Measurements from ENCODE around the gene PTK6.
A peak's percentile ranks its signal among the peaks of the same experiment; 100 is the strongest.

The PTK6 gene

DNA sequence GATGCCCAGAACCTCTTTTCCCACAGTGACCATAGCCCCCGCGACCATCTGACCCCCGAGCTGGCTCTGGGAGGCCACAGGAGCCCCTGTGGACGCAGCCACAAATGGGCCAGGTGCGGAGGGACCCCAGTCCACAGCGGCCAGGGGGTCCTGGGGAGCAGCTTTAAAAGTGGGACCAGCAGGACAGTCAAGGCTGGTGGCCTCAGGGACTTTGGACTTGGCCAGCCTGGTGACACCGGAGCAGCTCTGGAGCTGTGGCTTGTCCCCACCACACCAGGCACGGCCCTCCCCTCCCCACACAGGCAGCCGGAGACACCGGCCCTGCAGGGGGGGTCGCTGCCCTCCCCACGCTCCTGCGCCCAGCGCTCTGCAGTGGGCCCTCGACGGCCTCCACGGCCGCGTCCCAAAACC is 20.3 kb upstream of the PTK6 start:
- DNase-seq (ENCODE audit: low read depth in 2 of 2), result no peak

DNA sequence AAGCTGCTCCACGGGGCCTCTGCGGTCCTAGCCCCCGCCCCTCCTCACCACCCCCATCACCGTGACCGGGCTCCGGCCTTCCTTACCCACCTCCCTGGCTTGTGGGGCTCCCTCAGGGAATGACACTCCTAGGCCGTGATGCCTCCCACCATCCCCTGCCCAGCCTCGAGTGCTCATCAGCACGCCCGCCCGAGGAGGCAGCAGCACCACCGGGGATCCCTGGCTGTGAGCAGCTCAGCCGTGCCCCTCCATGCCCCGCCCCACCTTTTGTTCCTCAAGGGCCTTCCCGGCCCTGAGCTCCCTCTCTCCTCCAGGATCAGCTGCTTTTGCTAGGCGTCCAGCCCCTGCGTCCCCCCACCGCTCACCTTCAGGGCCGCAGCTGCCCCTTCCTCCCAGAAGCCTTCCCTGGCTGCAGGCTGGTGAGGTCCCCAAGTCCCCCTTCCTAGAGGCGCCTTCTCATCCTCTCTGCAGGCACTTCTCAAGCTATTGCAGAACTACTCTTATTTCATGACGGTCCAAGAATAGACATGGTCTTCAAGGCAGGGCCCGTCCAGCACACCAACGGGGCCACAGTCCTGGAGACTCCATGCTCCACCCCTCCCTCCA is 19.8 kb upstream of the PTK6 start:
- no peak for DNase-seq (ENCODE audit: low read depth in 2 of 2)

DNA sequence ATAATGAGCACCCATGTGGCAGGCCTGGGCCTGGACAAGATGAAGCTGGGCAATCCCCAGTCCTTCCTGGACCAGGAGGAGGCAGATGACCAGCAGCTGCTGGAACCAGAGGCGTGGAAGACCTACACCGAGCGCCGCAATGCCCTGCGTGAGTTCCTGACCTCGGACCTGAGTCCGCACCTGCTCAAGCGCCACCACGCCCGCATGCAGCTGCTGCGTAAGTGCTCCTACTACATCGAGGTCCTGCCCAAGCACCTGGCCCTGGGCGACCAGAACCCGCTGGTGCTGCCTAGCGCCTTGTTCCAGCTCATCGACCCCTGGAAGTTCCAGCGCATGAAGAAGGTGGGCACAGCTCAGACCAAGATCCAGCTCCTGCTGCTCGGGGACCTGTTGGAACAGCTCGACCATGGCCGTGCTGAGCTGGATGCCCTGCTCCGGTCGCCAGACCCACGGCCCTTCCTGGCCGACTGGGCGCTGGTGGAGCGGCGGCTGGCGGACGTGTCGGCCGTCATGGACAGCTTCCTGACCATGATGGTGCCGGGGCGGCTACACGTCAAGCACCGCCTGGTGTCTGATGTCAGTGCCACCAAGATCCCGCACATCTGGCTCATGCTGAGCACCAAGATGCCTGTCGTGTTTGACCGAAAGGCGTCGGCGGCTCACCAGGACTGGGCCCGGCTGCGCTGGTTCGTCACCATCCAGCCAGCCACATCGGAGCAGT is 18.6 kb upstream of the PTK6 start:
- DNase-seq (ENCODE audit: low read depth in 2 of 2), result no peak

DNA sequence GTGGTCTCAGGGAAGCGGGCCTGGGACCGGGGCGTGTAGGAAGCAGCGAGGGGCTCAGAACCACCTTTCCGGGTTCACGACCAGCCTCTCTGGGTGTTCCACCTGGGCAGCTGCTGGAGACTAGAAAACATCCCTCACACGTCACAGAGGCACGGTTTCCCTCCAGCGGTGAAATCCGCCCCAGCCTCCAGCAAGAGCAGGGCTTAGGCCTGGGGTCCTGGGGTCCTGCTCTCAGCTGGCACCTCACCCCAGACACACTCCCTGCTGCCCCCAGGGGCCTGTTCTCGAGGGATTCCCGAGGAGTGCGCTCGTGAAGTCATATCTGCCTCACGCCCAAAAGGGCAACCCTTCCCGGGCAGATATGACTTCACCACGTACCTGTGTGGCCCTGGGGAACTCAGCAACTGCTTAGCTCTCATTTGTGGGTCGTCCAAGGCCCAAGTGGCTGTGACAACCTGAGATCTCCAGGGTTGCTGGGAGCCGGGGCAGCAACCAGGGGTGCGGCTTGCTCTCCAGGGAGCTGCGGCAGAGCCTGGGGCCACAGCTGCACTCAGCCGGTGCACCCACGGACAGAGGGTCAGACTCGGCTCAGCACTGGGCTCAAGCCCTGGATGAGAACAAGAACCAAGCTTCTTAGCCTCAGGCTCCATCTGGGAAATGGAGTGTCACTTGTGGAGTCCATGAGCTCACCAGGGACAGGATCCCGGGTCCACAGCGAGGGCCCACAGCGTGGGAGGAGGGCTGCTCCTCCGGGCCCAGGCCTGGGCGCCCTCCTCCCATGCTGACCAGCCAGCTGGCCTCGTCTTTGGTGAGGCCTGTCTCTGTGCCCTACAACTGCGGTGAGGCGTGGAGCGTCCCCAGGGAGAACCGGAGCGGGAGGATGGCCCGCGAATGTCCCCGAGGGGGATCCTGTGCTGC is 17.4 kb upstream of the PTK6 start:
- no peak for DNase-seq (ENCODE audit: low read depth in 2 of 2)

DNA sequence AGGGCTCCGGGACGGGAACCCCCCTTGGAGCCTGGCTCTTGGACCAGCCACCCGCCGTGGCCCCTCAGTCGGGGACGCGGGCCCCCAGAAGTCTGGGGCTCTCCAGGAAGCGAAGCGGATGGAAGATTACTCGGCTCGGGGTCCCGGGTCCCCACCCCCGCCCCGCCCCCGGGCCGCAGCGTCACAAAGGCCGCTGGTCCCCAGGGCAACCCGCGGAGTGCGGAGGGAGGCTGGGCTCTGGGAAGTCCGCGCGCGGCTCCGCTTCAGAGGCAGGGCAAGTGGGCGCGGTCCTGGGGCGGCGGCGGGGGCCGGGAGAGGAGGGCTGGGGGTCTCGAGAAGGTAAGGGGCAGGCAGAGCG is 16.7 kb upstream of the PTK6 start, which contains the start of gene FNDC11:
Gene FNDC11 (plus strand): TSS at position 227 of the 358 bp plus-strand sequence. CDS start 1,505 bp downstream, outside the sequence.
- peak; percentile 32 to 36 for DNase-seq (ENCODE audit: low read depth in 2 of 2)

DNA sequence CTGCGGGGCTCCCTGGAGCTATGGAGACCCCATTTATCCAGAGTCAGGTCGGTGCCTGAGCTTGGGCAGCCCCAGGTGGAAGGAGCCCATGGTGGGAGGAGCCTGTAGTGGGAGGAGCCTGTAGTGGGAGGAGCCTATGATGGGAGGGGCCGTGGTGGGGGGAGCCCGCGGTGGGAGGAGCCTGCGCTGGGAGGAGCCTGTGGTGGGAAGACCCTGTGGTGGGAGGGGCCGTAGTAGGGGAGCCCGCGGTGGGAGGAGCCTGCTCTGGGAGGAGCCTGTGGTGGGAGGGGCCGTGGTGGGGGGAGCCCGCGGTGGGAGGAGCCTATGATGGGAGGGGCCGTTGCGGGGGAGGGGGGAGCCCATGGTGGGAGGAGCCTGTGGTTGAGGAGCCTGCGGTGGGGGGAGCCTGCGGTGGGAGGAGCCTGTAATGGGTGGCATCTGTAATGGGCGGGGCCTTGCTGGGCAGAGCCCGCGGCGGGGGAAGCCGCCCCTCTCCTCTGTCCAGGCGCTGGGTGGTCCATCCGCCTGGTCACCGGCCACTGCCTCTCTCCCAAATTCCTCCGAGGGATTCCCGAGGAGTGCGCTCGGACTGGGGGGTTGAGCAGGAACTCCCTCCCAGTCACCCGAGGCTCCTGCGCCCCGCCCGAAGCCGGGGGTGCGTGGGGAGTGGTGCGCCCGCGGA is 16.2 kb upstream of the PTK6 start:
- DNase-seq (ENCODE audit: low read depth in 2 of 2), result peak; percentile 59 to 81

DNA sequence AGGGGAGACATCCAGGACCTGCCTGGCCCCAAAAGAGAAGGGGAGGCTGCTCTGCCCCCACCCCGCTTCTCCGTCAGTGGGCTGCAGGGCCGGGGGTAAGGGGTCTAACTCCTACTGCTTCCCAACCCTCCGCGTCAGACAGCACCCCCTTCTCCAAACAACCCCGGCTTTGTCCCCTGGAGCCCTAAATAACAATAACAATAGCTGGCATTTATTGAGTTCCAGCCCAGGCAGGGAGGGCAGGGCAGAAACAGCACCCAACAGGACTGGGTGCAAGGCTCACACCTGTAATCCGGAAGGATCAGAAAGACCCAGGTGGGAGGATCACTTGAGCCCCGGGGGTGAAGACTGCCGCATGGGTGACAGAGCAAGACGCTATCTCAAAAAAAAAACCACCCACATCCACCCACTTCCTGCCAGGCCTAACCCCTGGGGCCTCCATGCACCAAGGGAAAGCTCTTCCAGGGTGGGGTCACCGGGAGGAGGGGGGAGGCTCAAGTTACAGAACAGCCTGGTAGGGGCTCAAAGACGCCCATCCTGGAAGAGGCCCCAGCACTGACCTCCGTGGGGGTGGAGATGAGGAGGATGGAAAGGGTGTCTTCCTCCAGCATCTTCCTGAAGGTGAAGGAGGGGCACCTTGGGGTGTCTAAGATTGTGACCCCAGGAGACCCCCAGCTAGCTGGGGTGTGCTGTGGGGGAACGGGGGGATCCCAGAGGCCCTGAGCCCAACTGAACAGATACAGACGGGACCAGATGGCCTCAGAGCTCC is 15.5 kb upstream of the PTK6 start:
- peak; percentile 14 to 32 for DNase-seq (ENCODE audit: low read depth in 2 of 2)

DNA sequence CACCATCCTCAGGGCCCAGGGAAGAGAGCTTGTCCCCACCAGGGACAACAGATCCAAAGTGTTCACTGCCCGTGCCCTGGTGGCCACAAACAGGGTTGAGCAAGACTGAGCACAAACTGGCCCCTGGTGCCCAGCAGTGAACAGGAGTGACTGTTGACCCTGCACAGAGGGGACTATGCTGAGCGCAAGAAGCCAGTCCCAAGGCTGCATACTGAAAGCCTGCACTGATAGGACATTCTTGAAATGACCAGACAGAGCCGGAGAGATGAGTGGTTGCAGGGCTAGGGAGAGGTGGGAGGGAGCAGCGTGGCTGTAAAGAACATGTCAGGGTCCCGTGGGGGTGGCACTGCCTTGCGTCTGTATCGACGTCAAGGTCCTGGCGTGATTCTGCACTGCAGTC is 13.9 kb upstream of the PTK6 start:
- no peak for DNase-seq (ENCODE audit: low read depth in 2 of 2)

DNA sequence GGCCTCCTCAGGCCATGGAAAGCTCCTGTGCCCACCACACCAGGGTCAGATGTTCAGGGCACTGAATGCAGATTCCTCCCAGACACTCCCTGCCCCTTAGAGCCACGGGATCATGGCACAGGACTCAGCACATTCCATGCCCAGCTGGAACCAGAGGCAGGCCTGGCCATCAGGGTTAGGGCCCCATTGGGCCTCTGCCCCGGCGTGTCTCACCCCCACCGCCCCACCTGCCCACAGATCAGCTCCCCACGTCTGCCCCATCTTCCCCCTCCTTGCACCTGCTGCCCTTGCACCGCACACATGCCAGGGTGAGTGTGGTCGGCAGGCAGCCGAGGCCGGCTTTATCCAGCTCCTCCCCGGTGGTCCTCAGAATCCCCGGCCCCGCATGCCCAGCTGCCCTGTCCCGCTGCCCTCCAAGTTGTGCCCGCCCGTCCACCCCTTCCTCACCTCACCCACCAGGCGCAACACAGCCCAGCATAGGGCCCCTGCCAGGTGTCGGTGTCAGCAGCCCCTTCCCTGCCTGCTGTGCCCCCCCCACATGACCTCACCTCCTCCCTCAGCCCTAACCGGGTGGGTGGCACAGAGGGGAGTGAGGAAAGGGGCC is 12.6 kb upstream of the PTK6 start:
- DNase-seq (ENCODE audit: low read depth in 2 of 2), result no peak

DNA sequence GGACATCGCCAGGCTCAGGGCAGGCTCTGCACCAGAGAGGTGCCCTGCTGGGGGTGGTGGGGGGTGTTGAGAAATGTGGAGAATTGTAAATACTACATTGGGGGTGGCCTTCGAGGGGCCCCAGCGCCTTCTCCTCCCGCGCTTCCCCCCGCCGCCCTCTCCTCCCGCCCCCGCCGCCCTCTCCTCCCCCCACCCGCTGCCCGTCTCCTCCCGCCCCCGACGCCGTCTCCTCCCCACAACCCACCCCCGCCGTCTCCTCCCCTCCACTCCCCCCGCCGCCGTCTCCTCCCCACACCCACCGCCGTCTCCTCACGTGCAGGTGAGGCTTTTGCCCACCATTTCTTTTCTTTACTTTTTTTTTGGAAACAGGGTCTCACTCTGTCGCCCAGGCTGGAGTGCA is 11.8 kb upstream of the PTK6 start:
- no peak for DNase-seq (ENCODE audit: low read depth in 2 of 2)

DNA sequence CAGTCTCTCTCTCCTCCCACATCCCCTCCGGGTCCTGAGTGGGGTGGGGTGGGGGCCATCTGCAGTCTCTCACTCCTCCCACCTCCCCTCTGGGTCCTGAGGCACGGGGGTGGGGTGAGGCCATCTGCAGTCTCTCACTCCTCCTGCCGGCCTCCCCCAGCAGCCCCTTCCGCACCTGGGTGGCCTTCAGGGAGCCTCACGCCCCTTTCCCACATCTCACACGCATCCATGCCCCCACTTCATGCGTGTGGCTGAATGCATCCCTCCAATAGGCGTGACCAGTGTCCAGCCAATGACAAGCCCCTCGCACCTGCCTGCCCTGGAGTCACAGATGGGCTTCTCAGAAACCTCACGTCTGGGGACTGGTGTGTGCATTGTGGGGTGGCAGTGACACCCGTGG is 11.4 kb upstream of the PTK6 start:
- no peak for DNase-seq (ENCODE audit: low read depth in 2 of 2)

DNA sequence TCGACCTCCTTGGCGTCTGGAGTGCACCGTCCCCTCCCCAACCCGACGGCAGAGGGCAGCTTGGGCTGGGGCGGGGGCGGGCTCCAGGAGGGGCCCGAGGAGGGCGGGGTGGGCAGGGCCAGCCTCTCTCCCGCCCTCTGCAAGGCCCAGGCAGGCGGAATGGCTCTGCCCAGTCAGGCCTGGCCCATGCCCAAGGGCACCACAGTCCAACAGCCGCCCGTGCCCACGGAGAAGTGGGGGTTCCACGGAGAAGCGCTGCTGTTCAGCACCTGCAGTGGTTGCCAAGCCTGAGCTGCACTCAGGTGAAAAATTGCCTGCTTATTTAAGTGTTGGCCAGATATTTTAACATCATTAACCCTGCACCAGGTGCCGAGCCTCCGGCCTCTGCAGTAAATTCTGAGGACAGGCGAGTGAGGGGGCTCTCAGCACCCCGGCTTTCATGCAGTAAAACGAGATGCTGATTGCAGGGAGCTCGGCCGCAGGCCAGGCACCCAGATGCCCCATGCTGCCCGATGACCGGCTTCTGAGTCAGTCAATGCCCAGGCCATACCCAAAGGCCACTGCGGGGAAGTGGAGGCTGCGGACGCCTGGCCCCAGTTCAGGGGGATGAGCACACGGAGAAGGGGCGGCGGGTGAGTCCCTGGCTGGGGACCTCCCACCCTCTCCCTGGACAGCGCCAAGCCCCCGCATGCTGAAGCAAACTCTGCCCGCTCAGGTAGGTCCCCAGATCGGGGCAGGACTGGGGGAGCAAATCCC is 10.7 kb upstream of the PTK6 start, which contains the start of gene SRMS:
Gene SRMS (minus strand): TSS at position 25 of the 756 bp plus-strand sequence. CDS start 286 bp downstream, outside the sequence.
- no peak for DNase-seq (ENCODE audit: low read depth in 2 of 2)

DNA sequence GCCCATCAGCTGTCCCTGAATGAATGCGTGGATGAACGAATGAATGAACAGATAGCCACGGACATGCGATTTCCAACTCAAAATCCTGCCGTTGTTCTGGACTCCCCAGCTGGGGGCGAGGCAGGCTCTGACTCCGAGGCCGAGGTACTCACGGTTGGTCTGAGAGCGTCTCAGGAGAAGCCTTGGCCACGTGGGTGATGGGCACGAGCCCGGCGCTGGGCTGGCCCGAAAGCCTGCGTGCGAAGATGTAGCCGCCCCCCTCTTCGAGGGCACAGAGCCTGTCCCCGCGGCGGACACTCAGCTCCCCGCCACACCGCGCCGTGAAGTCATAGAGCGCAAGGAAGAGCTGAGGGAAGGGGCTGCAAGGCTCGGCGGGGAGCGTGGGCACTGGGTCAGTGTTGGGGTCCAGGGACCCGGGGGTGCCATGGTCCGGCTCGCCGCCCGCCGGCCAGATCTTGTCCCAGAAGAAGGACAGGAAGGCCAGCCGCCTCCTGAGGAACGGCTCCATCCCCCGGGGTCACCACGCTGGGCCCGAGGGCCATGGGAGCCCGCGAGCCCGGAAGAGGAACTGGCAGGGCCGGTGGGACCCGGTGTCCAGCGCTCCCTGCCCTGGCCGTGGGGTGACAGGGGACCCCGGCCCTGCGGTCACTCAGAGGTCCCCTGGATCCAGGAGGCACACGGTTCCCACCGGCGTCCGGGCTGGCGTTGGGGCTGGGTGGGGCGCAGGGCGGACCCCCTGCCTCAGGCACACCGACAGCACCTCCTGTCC is 10.0 kb upstream of the PTK6 start:
- no peak for DNase-seq (ENCODE audit: low read depth in 2 of 2)

DNA sequence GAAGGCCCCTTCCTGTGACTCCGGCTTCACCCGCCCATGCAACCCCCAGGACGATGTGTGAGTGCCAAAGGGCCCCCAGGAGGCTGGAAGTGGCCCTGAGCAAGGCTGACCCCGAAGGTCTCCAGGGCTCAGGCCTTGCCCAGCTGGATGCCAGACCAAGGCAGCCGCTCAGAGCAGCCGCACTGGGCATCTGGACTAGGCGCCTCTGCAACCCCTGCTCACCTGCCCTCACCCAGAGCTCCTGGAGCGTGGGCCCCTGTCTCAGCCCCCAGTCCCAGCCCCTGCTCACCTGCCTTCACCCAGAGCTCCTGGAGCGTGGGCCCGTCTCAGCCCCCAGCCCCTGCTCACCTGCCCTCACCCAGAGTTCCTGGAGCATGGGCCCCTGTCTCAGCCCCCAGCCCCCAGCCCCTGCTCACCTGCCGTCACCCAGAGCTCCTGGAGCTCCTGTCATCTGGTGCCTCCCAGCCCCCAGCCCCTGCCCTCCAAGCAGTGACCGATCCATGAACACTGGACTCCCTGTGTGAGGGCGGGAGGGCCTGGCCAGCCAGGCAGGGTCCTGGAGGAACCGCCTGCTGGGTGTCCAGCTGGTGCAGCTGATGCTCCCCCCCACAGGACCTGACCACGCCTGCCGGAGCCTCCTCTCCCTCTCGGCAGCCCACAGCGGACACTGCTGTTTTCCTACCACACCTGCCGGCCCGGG is 9.2 kb upstream of the PTK6 start:
- DNase-seq (ENCODE audit: low read depth in 2 of 2), result no peak

DNA sequence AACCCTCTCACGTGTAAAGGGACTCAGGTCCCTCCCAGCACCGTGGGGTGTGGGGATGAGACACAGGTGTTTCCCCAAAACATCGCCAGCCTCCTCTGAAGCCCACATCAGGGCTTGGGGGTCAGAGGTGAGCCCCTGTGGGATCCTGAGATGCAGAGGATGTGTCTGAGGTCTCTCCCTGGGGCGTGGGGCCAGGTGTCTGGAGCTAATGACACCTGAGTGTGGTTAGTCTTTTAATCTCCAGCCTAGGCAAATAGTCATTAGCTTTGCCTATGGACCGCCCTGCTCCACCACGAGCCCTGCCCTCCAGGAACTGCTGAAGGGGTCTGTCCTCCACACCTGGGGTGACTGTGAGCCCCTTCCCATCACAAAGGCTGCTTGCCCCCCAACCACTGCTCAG is 8.6 kb upstream of the PTK6 start:
- DNase-seq (ENCODE audit: low read depth in 2 of 2), result no peak

DNA sequence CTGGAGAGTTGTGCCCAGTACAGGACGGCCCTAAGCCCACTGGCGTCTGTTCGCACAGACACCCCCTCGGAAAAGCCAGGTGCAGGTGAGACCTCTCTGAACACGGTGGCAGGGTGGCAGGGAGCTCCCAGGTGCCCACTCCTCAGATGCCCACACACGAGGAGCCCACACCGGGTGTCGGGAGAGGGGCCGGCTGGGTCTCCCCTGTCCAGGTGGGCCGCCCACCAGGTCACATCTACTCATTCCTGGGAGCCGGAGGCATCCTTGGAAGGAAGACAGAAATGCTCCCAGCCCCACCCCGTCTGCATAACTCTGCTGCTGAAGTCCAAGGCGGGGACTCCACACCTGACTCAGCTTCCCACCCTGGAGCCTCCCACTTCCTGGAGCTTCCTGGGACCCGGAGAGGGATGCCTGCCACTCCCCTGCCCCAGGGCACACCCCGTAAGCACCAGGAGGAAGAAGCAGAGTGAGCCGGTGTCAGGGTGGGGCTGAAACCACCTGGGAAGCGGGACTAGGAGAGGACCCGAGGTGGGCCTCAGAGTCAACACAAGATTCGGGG is 7.9 kb upstream of the PTK6 start:
- no peak for DNase-seq (ENCODE audit: low read depth in 2 of 2)

DNA sequence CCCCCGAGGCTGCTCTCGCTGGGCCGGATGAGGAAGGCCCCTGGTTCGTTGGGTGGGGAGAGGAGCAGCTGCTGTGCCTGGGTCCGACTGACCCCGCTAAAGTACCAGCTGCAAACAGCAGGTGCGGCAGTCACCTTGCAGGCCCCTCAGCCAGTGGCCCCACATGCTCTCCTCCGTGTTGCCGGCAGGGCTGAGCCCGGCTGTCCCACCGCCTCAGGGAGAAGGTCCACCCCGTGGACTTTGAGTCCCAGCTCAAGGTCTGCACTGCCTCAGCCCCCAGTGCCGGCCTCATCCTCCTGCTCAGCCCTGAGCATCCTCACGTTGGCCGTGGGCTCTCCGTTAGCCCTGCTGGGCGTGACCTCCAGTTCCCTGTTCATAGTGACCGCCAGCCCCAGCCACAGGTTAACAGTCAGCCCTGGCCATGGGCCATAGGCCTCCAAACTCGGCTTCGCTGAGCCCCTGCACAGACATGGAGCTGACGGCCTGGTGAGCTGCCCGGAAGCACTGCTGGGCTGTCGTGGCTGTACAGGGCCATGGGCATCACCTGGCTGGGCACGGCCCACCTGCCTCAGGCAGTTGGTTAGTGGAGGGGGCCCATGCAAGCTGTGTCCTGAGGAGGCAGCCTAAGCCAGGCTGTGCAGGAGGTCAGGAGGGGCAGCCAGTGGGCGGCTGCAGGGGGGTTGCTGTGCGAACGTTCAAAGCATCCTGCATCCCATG is 7.2 kb upstream of the PTK6 start:
- DNase-seq (ENCODE audit: low read depth in 2 of 2), result no peak

DNA sequence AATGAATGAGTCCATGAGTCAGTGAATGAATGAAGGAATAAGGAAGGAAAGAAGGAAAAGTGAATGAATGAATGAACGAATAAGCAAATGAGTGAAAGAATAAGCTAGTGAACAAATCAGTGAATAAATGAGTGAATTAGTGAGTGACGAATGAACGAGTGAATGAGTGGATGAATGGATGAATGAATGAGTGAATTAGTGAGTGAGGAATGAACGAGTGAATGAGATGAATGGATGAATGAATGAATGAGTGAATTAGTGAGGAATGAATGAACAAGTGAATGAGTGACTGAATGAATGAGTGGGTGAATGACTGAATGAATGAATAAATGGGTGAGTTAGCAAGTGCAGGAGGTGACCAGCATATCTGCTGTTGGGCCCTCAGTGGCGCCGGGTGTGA is 6.6 kb upstream of the PTK6 start:
- DNase-seq (ENCODE audit: low read depth in 2 of 2), result no peak

Measured in activated CD8-positive, alpha-beta memory T cell treated with anti-CD3 and anti-CD28 coated beads for 4 hours (primary cell).